ENCODE results near the gene CIAO2B. TPM values are rescaled to one million over a fixed set of nuclear protein-coding genes. Genes with fewer than 3 reads are reported as not detected.

The CIAO2B gene
- total RNA-seq, 4 donors from 2014 or later: 59.2 to 67.0 (median 63.7) TPM

DNA sequence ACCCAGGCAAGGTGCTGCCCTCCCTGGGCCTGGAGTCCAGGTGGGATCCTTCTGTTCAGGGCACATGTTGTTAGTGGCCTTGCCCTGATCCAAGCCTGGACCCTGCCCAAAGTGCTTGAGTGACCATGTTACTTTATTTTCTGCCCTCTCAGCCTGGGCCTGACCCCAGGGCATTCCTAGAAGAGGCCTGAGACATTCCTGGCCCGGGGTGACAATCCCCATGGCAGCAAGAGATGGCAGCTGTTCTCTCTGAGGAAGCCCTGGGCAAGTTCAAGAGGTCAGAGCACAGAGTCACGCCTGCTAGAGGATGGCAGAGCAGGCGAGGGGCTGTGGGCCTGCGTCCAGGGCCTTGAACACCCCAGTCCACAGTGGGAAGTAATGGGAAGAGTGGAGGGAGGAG is 20.5 kb downstream of the CIAO2B start:
- TF ChIP-seq, protein P1, sequence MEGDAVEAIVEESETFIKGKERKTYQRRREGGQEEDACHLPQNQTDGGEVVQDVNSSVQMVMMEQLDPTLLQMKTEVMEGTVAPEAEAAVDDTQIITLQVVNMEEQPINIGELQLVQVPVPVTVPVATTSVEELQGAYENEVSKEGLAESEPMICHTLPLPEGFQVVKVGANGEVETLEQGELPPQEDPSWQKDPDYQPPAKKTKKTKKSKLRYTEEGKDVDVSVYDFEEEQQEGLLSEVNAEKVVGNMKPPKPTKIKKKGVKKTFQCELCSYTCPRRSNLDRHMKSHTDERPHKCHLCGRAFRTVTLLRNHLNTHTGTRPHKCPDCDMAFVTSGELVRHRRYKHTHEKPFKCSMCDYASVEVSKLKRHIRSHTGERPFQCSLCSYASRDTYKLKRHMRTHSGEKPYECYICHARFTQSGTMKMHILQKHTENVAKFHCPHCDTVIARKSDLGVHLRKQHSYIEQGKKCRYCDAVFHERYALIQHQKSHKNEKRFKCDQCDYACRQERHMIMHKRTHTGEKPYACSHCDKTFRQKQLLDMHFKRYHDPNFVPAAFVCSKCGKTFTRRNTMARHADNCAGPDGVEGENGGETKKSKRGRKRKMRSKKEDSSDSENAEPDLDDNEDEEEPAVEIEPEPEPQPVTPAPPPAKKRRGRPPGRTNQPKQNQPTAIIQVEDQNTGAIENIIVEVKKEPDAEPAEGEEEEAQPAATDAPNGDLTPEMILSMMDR (IDR thresholded peaks at IDR 0.05; ENCODE audit: low read depth): no peak

DNA sequence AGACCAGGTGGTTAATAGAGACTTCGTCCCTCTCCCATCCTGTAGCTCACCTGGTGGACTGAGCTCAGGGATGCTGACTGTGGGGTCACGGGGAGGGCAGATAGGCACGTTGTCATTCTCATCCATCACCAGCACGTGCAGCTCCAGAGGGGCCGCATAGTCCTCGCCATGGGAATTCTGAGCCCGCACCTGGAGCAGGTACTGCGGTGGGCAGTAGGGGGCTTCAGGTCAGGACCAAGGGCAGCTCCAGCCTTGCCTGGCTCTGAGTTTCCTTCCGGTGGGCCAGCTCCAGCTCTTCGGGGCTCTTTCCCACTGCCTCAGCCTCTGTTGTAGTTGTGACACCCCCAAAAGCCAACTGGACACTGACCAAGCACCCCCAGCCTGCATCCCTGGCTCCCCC is 21.1 kb downstream of the CIAO2B start:
- TF ChIP-seq, protein P1 (IDR thresholded peaks at IDR 0.05; ENCODE audit: low read depth): no peak

DNA sequence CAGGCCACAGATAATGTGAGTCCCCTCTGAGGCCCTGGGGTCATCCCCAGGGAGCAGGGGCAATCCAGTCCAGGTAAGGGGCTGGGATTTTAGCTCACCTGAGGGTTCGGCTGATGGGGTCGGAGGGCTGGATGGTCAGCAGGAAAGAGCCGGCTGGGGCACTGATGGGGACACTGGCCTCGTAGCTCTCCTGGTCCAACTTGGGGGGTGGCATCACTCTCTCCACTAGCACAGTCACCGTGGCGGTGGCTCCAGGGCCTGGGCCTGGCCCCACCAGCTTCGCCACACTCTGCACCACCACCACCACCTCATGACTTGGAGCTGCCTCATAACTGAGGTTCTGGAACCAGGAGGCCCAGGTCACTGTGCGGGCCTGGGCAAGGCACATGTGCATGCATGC is 22.4 kb downstream of the CIAO2B start:
- TF ChIP-seq, protein P1 (IDR thresholded peaks at IDR 0.05; ENCODE audit: low read depth): no peak

DNA sequence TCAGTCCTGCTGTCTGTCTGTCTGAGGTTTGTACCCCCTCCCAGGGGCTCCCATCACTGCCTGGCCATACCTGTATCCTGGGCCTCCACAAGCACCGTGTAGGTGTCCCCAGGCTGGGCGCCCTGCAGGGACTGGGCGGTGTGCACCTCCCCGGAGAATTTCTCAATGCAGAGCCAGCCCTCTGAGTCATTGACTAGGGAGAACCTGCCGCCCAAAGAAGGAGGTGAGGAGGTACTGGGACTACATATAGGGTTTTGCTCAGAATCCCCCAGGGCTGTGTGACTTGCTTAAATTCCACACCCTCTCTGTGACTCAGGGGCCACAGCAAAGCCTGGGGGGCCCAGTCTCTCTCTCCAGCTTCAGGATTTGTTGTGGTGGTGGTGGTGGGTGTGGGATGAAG is 23.1 kb downstream of the CIAO2B start:
- TF ChIP-seq, protein P1 (IDR thresholded peaks at IDR 0.05; ENCODE audit: low read depth): no peak

DNA sequence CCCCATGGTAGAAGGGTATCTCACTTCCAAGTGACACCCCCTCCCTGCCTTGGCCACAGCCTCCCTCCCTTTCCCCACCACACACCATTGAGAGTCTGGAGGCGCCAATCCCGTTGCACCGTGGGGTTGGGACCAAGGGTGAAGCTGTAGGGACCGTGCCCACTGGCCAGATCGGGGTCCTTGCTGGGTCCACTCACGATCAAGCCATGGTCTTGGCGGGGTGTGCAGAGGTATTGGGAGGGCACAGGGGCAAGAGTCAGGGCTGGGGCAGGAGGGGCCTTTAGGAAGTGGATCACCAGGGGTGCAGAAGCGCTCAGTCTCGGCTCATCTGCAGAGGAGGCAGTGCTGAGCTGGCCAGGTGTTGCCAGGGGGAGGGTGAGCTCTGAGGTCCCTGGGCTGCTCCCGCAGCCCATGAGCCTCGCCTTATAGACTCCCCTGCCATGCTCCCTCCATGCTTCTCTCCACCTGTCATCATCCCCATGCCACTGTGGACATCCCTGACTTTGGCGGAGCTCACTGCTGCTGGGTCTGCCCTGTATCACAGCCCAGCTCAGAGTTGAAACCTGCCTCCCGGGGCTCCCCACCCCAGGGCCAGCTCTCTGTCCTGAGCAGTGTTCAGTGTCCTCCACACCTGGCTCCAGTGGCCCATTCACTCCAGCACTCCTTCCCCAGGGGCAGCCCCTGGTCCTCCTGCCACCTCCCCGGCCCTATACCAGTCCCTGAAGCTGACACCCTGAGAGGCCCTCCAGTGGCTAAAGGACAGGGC is 23.8 kb downstream of the CIAO2B start:
- TF ChIP-seq, protein P1 (IDR thresholded peaks at IDR 0.05; ENCODE audit: low read depth): no peak

DNA sequence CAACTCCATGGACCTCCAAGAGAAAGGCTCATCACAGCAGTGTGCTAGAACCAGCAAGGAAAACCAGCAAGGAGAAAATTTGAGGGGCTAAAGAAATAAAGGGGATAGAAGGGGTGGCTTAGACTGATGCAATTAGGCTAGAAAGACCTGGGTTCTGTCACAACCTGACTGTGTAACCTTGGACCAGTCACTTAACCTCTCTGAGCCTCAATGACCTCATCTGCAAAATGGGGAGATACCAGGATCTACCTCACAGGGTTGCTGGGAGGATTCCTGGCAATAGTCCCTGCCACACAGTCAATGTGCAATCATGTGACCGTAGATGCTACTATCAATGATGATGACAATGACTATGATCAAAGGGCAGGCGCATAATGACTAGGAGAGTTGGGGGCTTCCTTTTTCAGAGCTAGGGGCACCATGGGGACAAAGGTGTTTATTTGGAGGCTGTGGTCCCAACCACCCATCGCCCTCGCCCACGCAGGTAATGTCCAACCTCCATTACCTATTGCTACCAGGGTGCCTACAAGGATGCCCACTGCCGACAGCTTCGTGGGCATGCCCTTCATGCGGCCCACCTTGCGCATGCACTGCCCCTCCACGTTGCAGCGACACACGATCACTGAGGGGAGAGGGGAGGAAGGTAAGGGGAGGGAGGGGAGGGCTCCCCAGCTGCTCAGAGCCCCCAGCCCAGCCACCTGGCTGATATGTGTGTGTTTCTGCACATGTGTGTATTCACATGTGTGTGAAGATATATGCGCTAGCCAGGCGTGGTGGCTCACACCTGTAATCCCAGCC is 25.2 kb downstream of the CIAO2B start:
- TF ChIP-seq, protein P1 (IDR thresholded peaks at IDR 0.05; ENCODE audit: low read depth): no peak

DNA sequence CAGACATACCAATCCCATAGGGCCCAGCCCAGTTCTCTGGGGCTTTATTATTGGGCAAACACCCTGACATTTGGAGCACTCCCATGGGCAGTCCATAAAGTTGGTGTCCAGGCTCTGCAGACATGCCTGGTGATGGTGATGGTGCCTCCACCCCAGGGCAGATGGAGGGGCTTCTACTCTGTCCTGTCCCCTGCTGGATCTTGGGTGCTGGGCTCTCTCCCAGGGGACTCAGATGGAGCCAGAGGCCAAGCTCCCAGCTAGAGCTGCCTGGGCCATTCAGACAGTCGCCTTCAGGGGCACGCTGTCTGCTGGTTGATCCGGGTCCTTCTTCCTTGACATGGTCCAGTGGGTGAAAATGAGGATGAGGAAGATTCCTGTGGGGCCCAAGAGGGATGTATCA is 26.1 kb downstream of the CIAO2B start:
- TF ChIP-seq, protein P1 (IDR thresholded peaks at IDR 0.05; ENCODE audit: low read depth): no peak

Data from subcutaneous adipose tissue (tissue), 4 donors.